GM12872 (cell line): ENCODE data around the gene UCKL1.

Experiments
- CTCF ChIP-seq: IDR thresholded peaks from 3 replicates; pipeline ENCODE4 v1.5.1; 2011; ENCODE audit warnings: low read depth, mild to moderate bottlenecking, low read length, moderate library complexity; ENCODE audit not compliant: insufficient read depth

The UCKL1 gene

GRCh38 chr20:63955827-63956663, at the start of gene UCKL1:
Gene UCKL1, minus strand, starts transcription at chr20:63956416. Its CDS starts 44 bp downstream, at chr20:63956372.
- no peak for TF ChIP-seq CTCF

- no peak for TF ChIP-seq CTCF
Measured at GRCh38 chr20:64005394-64005793, 49.2 kb upstream of the UCKL1 start.

GRCh38 chr20:64003960-64004725, 47.9 kb upstream of the UCKL1 start:
- TF ChIP-seq CTCF: no peak

GRCh38 chr20:64001607-64002011, 45.4 kb upstream of the UCKL1 start:
- no peak for TF ChIP-seq CTCF

- no peak for TF ChIP-seq CTCF
Measured at GRCh38 chr20:64000906-64001305, 44.7 kb upstream of the UCKL1 start.

GRCh38 chr20:63982937-63983336, 26.7 kb upstream of the UCKL1 start:
- TF ChIP-seq CTCF: no peak

- peak; percentile 96 for TF ChIP-seq CTCF
Measured at GRCh38 chr20:63980806-63981728, 24.9 kb upstream of the UCKL1 start, which contains the start of gene PRPF6. Gene PRPF6, plus strand, starts transcription at chr20:63981132. Its CDS starts 114 bp downstream, at chr20:63981246.
